ENCODE data around the gene TMEM134.

DNA sequence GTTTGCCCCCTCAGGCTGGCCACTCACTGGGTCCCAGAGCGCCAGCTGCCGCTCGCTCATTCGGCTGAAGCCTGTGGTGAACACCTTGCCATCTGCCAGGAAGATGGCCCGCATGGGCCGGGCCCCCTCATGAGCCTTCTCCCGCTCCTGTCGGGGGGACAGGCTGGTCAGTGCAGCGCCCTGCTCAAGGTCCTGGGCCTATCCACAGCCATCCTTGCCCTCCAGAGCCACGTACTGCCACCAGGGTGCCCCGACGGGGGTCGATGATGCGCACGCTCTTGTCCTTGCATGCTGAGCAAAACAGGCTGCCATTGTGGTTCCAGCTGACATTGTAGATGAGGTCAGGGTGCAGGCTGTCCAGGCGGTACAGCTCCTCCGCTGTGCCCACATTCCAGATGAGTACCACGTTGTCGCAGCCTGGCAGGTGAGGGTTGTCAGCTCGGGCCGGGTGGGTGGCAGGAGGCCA lies 27.9 kb downstream of the TMEM134 start:
- no peak for TF ChIP-seq TAF1 (IDR thresholded peaks at IDR 0.05; ENCODE audit: borderline replicate concordance, insufficient read depth, low read length)
- TF ChIP-seq POLR2AphosphoS5 (IDR thresholded peaks at IDR 0.05; ENCODE audit: low read depth, low read length): no peak; the same call in 1 of the 2 replicates
